Stomach smooth muscle (tissue), 2 donors: ENCODE measurements around the gene CYYR1.
"Not testable (repeated sequence)": the region's sequence is repeated elsewhere in the genome, so short reads cannot be mapped to it uniquely, and the experiment has no call there.

ENCODE experiments used
- H3K27ac ChIP-seq: one replicate; pipeline ENCODE4 v1.7.0; 2013; ENCODE audit warnings: mild to moderate bottlenecking, low read length, inconsistent platforms
- H3K27me3 ChIP-seq, 2 donors: one replicate each; pipeline ENCODE4 v1.7.0; 2013; ENCODE audit warnings: low read length in 2 of 2; ENCODE audit not compliant: insufficient read depth in 2 of 2, control insufficient read depth in 1 of 2
- H3K36me3 ChIP-seq, 2 donors: one replicate each; pipeline ENCODE4 v1.7.0; 2013; ENCODE audit warnings: low read length in 2 of 2; ENCODE audit not compliant: control insufficient read depth in 2 of 2, insufficient read depth in 2 of 2
- H3K4me1 ChIP-seq: one replicate; pipeline ENCODE4 v1.7.0; 2013; ENCODE audit warnings: low read length; ENCODE audit not compliant: control insufficient read depth, insufficient read depth
- H3K4me3 ChIP-seq, 2 donors: one replicate each; pipeline ENCODE4 v1.7.0; 2013; ENCODE audit warnings: low read length in 2 of 2
- H3K9ac ChIP-seq, 2 donors: one replicate each; pipeline ENCODE4 v1.7.0; 2013; ENCODE audit warnings: low read length in 2 of 2, mild to moderate bottlenecking in 1 of 2
- H3K9me3 ChIP-seq, 2 donors: one replicate each; pipeline ENCODE4 v1.7.0; 2013; ENCODE audit warnings: low read length in 2 of 2; ENCODE audit not compliant: control insufficient read depth in 2 of 2
- donor health status: healthy.
- donor health status: Pancreatic carcinoma.

Gene CYYR1

DNA sequence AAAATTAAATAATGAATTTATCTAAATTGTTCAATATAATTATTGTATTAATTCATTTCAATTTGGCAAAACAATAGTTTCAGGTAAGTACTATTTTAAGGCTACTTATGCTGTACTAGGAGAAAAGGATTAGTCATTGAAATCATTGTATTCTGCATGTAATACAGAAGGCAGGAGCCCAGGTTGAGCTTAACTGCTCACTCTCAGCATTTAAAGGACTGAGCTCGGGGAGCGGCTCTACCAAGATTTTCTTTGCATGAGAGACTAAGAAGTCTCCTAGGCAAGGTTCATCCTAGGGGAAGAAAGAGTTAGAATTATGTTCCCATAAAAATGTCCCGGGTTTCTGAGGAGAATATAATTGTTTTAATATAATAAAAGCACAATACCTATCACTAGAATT lies 112.5 kb downstream of the CYYR1 start:
- no peaks in the 10 kb centered on the region for H3K27me3 ChIP-seq
- no peak overlapping the region for H3K9ac ChIP-seq
- H3K36me3 ChIP-seq, result no peaks in the 10 kb centered on the region
- H3K9me3 ChIP-seq, result no peaks in the 10 kb centered on the region
- no peak overlapping the region for H3K27ac ChIP-seq
- H3K4me1 ChIP-seq, result no peaks in the 10 kb centered on the region
- no peak overlapping the region for H3K4me3 ChIP-seq

DNA sequence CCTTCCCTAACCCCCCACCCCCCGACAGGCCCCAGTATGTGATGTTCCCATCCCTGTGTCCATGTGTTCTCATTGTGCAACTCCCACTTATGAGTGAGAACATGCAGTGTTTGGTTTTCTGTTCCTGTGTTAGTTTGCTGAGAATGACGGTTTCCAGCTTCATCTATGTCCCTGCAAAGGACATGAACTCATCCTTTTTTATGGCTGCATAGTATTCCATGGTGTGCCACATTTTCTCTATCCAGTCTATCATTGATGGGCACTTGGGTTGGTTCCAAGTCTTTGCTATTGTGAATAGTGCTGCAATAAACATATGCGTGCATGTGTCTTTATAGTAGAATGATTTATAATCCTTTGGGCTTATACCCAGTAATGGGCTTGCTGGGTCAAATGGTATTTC lies 114.2 kb downstream of the CYYR1 start:
- not testable (repeated sequence) for H3K9ac ChIP-seq, H3K36me3 ChIP-seq, H3K4me3 ChIP-seq, H3K4me1 ChIP-seq, H3K27me3 ChIP-seq, H3K27ac ChIP-seq, H3K9me3 ChIP-seq

DNA sequence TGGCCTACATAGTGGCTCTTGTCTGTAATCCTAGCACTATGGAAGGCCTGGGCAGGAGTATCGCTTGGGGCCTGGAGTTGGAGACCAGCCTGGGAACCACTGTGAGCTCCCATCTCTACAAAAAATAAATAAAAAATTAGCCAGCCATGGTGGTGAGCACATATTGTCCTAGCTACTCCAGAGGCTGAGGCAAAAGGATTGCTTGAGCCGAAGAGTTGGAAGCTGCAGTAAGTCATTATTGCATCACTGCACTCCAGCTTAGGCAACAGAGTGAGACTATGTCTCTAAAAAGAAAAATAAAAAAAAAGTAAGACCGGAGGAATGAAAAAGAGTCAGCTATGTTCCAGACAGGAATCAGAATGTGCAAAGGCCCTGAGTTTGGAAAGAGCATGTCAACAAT lies 115.3 kb downstream of the CYYR1 start:
- Histone ChIP-seq H3K9ac (no peak overlapping the region), H3K27ac (no peak overlapping the region), H3K4me3 (no peak overlapping the region), H3K27me3 (no peaks in the 10 kb centered on the region), H3K36me3 (no peaks in the 10 kb centered on the region), H3K9me3 (no peaks in the 10 kb centered on the region), H3K4me1 (no peaks in the 10 kb centered on the region)

DNA sequence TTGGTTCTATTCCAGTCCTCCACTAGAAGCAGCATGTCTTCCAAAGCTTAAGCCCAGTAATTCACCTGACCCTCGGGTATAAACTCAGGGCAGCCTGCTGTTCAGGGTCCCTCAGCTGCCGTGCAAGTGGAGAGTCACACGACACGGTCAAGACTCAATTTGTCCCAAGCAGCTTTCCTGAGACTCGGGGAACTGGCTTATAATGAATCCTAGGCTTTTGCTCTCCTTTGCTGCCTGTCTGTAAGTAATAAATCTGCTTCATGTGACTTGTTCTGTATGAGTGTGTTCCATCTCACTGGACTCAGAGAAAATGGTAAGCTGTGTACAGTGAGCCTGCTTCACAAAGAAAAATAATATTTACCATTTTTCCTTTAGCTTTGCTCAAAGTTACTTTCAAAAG lies 119.8 kb downstream of the CYYR1 start:
- H3K27me3 ChIP-seq, result no peaks in the 10 kb centered on the region
- no peaks in the 10 kb centered on the region for H3K4me1 ChIP-seq
- no peaks in the 10 kb centered on the region for H3K36me3 ChIP-seq
- no peak overlapping the region for H3K4me3 ChIP-seq
- H3K9me3 ChIP-seq, result no peaks in the 10 kb centered on the region
- no peak overlapping the region for H3K27ac ChIP-seq
- H3K9ac ChIP-seq, result no peak overlapping the region

DNA sequence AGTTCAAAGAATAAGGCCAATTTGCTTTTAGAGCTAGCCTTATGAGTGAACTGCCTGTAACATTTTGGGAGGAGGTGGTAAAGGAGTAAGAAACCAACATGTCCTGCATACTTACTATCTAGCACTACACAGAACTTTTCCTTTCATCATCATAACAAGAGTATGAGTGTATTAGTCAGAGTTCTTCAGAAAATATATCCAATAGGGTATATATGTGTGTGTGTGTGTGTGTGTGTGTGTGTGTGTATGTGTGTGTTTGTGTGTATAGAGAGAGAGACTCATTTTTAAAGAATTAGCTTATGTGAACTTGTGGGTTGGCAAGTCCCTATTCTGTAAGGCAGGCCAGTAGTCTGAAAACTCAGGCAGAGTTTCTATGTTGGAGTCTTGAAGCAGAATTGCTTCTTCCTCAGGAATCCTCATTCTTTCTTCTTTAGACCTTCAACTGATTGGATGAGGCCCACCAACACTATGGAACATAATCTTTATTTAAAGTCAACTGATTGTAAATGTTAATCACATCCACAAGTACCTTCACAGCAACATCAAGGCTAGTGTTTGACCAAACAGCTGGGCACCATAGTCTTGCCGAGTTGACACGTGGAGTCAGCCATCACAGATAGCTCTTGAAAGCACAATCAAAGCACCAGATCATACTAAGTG lies 121.9 kb downstream of the CYYR1 start:
- no peaks in the 10 kb centered on the region for H3K27me3 ChIP-seq
- no peaks in the 10 kb centered on the region for H3K9me3 ChIP-seq
- no peak overlapping the region for H3K27ac ChIP-seq
- H3K36me3 ChIP-seq, result no peaks in the 10 kb centered on the region
- H3K4me3 ChIP-seq, result no peak overlapping the region
- no peaks in the 10 kb centered on the region for H3K4me1 ChIP-seq
- no peak overlapping the region for H3K9ac ChIP-seq

DNA sequence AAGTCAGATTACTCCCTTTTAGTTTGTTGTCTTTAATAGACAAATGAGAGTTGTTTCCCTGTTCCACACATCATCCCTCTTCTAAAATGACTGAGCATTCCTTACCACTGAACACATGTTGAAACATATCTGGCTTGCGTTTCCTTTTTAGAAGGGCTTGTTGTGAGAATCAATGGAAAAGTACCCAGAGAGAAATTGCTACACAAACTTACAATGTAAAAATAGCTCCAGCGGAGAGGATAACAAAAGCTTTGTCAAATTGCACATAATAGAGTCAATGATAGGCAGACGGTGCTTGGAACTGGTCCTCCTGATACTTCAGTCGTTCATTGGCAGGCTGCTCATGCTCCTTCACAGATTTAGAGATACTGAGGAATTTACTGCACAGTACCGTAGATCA lies 123.9 kb downstream of the CYYR1 start:
- no peaks in the 10 kb centered on the region for H3K36me3 ChIP-seq
- no peaks in the 10 kb centered on the region for H3K27me3 ChIP-seq
- no peaks in the 10 kb centered on the region for H3K4me1 ChIP-seq
- H3K4me3 ChIP-seq, result no peak overlapping the region
- no peak overlapping the region for H3K27ac ChIP-seq
- H3K9me3 ChIP-seq, result no peaks in the 10 kb centered on the region
- H3K9ac ChIP-seq, result no peak overlapping the region

DNA sequence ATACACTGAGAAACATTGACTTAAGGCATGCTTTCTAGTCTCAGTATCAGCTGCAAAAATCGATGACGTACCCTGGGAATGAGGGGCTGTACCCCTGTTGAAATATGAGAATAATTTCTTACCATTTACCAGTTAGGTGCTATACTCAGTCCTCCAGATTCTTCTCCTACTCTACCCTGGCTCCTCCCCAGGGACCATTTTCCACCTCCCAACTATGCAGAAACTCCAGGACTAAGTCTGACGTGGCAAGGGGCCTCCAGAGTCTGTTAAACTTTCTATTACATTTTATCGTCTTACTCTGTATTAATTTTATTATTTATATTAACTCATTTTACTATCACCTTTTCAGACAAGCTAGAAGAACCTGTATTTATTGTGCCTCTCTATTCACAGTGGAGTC lies 124.3 kb downstream of the CYYR1 start:
- no peak overlapping the region for H3K4me3 ChIP-seq
- H3K27me3 ChIP-seq, result no peaks in the 10 kb centered on the region
- H3K9ac ChIP-seq, result no peak overlapping the region
- H3K9me3 ChIP-seq, result no peaks in the 10 kb centered on the region
- H3K27ac ChIP-seq, result no peak overlapping the region
- H3K36me3 ChIP-seq, result no peaks in the 10 kb centered on the region
- H3K4me1 ChIP-seq, result no peaks in the 10 kb centered on the region

DNA sequence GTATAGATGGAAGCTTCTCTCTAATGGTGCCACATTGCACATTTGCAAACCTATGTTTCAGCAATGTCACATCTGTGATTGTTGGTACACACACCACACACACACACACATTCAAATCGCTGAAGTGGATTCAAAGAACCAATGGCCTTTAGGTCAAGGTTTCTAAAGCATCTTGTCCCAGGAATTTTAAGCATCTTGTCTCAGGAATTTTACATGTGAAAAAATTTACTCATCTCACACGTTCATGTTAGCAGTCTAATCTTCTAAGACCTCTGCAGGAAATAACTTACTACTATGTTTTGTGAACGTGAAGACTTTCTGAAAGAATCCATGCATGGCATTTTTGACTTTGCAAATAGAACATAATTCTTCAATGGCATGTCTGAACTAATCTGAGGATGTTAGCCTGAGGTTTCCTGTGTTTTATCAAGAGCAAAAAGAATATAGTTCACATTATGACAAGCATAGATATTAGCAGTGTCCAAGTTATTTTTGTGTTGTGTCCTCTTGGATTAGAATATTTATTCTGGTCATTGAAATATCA lies 125.1 kb downstream of the CYYR1 start:
- no peaks in the 10 kb centered on the region for H3K4me1 ChIP-seq
- no peaks in the 10 kb centered on the region for H3K36me3 ChIP-seq
- H3K27ac ChIP-seq, result no peak overlapping the region
- H3K27me3 ChIP-seq, result no peaks in the 10 kb centered on the region
- no peak overlapping the region for H3K9ac ChIP-seq
- no peaks in the 10 kb centered on the region for H3K9me3 ChIP-seq
- H3K4me3 ChIP-seq, result no peak overlapping the region

DNA sequence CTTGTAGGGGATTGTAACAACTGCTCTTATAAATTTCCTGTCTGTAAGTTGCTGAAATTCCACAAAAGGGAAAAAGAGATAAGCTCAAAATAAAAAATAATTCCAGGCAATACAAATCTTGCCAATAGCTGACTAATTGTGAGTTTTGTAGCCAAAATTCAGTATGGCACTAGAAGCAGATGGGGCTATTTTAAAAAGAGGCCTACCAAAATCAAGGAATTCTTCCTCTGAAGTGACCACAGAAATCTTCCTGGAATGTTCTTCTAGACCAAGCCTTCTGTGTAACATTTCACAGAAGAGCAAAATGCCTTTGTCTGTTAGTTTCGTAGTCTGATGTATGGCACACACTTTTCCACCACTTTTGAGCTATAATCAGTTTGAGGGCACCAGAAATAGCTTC lies 127.6 kb downstream of the CYYR1 start:
- H3K4me3 ChIP-seq, result no peak overlapping the region
- H3K4me1 ChIP-seq, result no peaks in the 10 kb centered on the region
- H3K9ac ChIP-seq, result no peak overlapping the region
- H3K36me3 ChIP-seq, result no peaks in the 10 kb centered on the region
- no peaks in the 10 kb centered on the region for H3K9me3 ChIP-seq
- no peak overlapping the region for H3K27ac ChIP-seq
- no peaks in the 10 kb centered on the region for H3K27me3 ChIP-seq

DNA sequence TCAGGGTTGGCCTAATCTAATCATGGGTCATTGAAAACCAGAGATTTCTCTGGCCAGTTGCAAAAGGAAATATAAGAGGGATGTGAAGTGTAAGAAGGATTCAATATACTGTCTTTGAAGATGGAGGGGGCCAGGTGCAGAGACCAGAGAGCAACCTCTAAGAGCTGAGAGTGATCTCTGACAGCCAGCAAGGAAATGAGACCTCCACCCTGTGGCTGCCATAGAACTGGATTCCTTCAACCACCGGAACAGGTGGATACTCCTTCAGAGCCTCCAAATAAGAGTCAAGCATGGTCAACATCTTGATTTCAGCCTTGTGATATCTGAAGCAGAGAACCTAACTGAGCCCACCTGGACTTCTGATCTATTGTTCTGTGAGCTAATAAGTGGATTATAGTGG lies 128.4 kb downstream of the CYYR1 start:
- Histone ChIP-seq H3K9me3 (no peaks in the 10 kb centered on the region), H3K27ac (no peak overlapping the region), H3K27me3 (no peaks in the 10 kb centered on the region), H3K4me1 (no peaks in the 10 kb centered on the region), H3K36me3 (no peaks in the 10 kb centered on the region), H3K4me3 (no peak overlapping the region), H3K9ac (no peak overlapping the region)

DNA sequence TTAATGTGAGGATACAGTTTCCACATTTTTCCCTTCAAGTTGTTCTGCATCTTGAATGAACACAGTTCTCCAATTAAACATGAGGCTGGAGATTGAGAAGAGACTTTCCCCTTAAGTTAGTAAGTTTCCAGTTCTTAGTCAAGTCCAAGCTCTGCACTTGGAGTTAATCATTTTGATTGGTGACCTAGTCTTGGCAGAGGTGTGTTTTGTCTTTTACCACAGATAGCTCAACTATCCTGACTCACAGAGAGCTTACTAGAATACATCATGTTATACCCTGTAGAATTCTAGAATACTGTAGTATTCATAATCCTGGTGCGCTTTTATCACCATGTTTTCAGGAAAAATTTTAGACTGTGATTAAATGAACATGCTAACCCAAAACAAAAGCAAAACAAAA lies 129.2 kb downstream of the CYYR1 start:
- H3K27me3 ChIP-seq, result no peaks in the 10 kb centered on the region
- no peak overlapping the region for H3K4me3 ChIP-seq

More for the DNA sequence above, 129.2 kb downstream of the CYYR1 start:
- H3K9me3 ChIP-seq, result no peaks in the 10 kb centered on the region
- H3K36me3 ChIP-seq, result no peaks in the 10 kb centered on the region
- H3K4me1 ChIP-seq, result no peaks in the 10 kb centered on the region
- no peak overlapping the region for H3K27ac ChIP-seq
- H3K9ac ChIP-seq, result no peak overlapping the region
